Hepatocyte (in vitro differentiated cells): ENCODE measurements around the gene ETV2.

ENCODE experiments used
- CTCF ChIP-seq: fragments of 200-600 bp; sonication (generic); IDR thresholded peaks from 2 replicates; pipeline ENCODE4 v1.5.1; 2016; ENCODE audit warnings: antibody characterized with exemption, mild to moderate bottlenecking; ENCODE audit not compliant: poor library complexity
- EZH2 ChIP-seq: fragments of 200-600 bp; sonication (generic); IDR thresholded peaks from 2 replicates; pipeline ENCODE4 v1.6.1; 2016; ENCODE audit warnings: antibody characterized with exemption, mild to moderate bottlenecking, borderline replicate concordance

GRCh38 chr19:35639863-35640262, 1.7 kb upstream of the ETV2 start:
- TF ChIP-seq CTCF (no peak), EZH2 (no peak)
